Dendritic cell treated with granulocyte-macrophage colony-stimulating factor and Interleukin-4, amounts not matched to agents 40 ng/mL and 50 ng/mL, for 4 days (primary cell): ENCODE data around the gene ST3GAL3.
A peak's percentile ranks its signal among the peaks of the same experiment; 100 is the strongest.

Experiments
- H3K27ac Mint-ChIP-seq: one replicate; pipeline ENCODE4 v1.8.0; 2022; ENCODE audit warnings: mild to moderate bottlenecking, mixed read lengths
- H3K27me3 Mint-ChIP-seq: one replicate; pipeline ENCODE4 v1.8.0; 2022; ENCODE audit warnings: mild to moderate bottlenecking, mixed read lengths
- H3K36me3 Mint-ChIP-seq: one replicate; pipeline ENCODE4 v1.8.0; 2022; ENCODE audit warnings: low read depth, mixed read lengths
- H3K4me1 Mint-ChIP-seq: one replicate; pipeline ENCODE4 v1.8.0; 2022; ENCODE audit warnings: low read depth, mixed read lengths
- H3K4me3 Mint-ChIP-seq: one replicate; pipeline ENCODE4 v1.8.0; 2022; ENCODE audit warnings: mild to moderate bottlenecking, moderate library complexity, mixed read lengths
- H3K9me3 Mint-ChIP-seq: one replicate; pipeline ENCODE4 v1.8.0; 2022; ENCODE audit warnings: mixed read lengths
- intact Hi-C: fragments of 100-400 bp; cut with micrococcal nuclease; formaldehyde crosslinking; loops from one replicate; pipeline ENCODE4 v1.15.0; 2022

The ST3GAL3 gene

GRCh38 chr1:43687301-43688108, 19.8 kb upstream of the ST3GAL3 start:
- no peak overlapping the region for H3K4me3 Mint-ChIP-seq
- peaks cover 8% of the 10 kb centered on the region for H3K4me1 Mint-ChIP-seq
- no peaks in the 10 kb centered on the region for H3K9me3 Mint-ChIP-seq
- peaks cover 2% of the 10 kb centered on the region for H3K36me3 Mint-ChIP-seq
- intact Hi-C loops = no loop called here
- no peaks in the 10 kb centered on the region for H3K27me3 Mint-ChIP-seq
- no peak overlapping the region for H3K27ac Mint-ChIP-seq

- Mint-ChIP-seq H3K36me3 (no peaks in the 10 kb centered on the region), H3K9me3 (no peaks in the 10 kb centered on the region), H3K4me1 (peaks cover 8% of the 10 kb centered on the region), H3K4me3 (no peak overlapping the region), H3K27me3 (no peaks in the 10 kb centered on the region), H3K27ac (peak overlapping the region; percentile 48)
- intact Hi-C loops = no loop called here
Observed at GRCh38 chr1:43688109-43688387, 19.3 kb upstream of the ST3GAL3 start.

GRCh38 chr1:43688594-43689000, 18.7 kb upstream of the ST3GAL3 start:
- H3K27ac Mint-ChIP-seq = peak overlapping the region; percentile 48
- intact Hi-C loops = no loop called here

GRCh38 chr1:43689289-43689688, 18.0 kb upstream of the ST3GAL3 start:
- H3K9me3 Mint-ChIP-seq = no peaks in the 10 kb centered on the region
- H3K27me3 Mint-ChIP-seq = no peaks in the 10 kb centered on the region
- H3K4me3 Mint-ChIP-seq = no peak overlapping the region
- H3K27ac Mint-ChIP-seq = no peak overlapping the region
- H3K4me1 Mint-ChIP-seq = peaks cover 8% of the 10 kb centered on the region
- intact Hi-C loops = no loop called here
- H3K36me3 Mint-ChIP-seq = no peaks in the 10 kb centered on the region

More at GRCh38 chr1:43688594-43689000, 18.7 kb upstream of the ST3GAL3 start:
- H3K27me3 Mint-ChIP-seq = no peaks in the 10 kb centered on the region
- no peak overlapping the region for H3K4me3 Mint-ChIP-seq
- H3K9me3 Mint-ChIP-seq = no peaks in the 10 kb centered on the region
- H3K4me1 Mint-ChIP-seq = peaks cover 8% of the 10 kb centered on the region
- H3K36me3 Mint-ChIP-seq = no peaks in the 10 kb centered on the region

GRCh38 chr1:43691871-43692815, 15.2 kb upstream of the ST3GAL3 start:
- H3K27ac Mint-ChIP-seq = no peak overlapping the region
- intact Hi-C loops = no loop called here

GRCh38 chr1:43693371-43693770, 14.0 kb upstream of the ST3GAL3 start:
- H3K4me3 Mint-ChIP-seq = no peak overlapping the region
- peaks cover 5% of the 10 kb centered on the region for H3K4me1 Mint-ChIP-seq
- intact Hi-C loops = no loop called here
- H3K36me3 Mint-ChIP-seq = peaks cover 2% of the 10 kb centered on the region
- H3K27ac Mint-ChIP-seq = no peak overlapping the region
- H3K9me3 Mint-ChIP-seq = no peaks in the 10 kb centered on the region
- no peaks in the 10 kb centered on the region for H3K27me3 Mint-ChIP-seq

More at GRCh38 chr1:43691871-43692815, 15.2 kb upstream of the ST3GAL3 start:
- H3K9me3 Mint-ChIP-seq = no peaks in the 10 kb centered on the region
- H3K27me3 Mint-ChIP-seq = no peaks in the 10 kb centered on the region
- no peak overlapping the region for H3K4me3 Mint-ChIP-seq
- H3K4me1 Mint-ChIP-seq = peaks cover 8% of the 10 kb centered on the region
- no peaks in the 10 kb centered on the region for H3K36me3 Mint-ChIP-seq

- H3K4me1 Mint-ChIP-seq = peaks cover 3% of the 10 kb centered on the region
- H3K27me3 Mint-ChIP-seq = no peaks in the 10 kb centered on the region
- H3K27ac Mint-ChIP-seq = no peak overlapping the region
- intact Hi-C loops = no loop called here
- no peaks in the 10 kb centered on the region for H3K9me3 Mint-ChIP-seq
- peaks cover 61% of the 10 kb centered on the region for H3K36me3 Mint-ChIP-seq
- H3K4me3 Mint-ChIP-seq = no peak overlapping the region
Observed at GRCh38 chr1:43699281-43699680, 8.1 kb upstream of the ST3GAL3 start.

GRCh38 chr1:43703836-43704235, 3.5 kb upstream of the ST3GAL3 start:
- no peaks in the 10 kb centered on the region for H3K9me3 Mint-ChIP-seq
- intact Hi-C loops = no loop called here
- H3K27me3 Mint-ChIP-seq = no peaks in the 10 kb centered on the region
- H3K4me3 Mint-ChIP-seq = no peak overlapping the region
- no peak overlapping the region for H3K27ac Mint-ChIP-seq
- H3K36me3 Mint-ChIP-seq = peaks cover 69% of the 10 kb centered on the region
- peaks cover 37% of the 10 kb centered on the region for H3K4me1 Mint-ChIP-seq

GRCh38 chr1:43704838-43705237, 2.5 kb upstream of the ST3GAL3 start:
- H3K9me3 Mint-ChIP-seq = no peaks in the 10 kb centered on the region
- H3K36me3 Mint-ChIP-seq = peaks cover 63% of the 10 kb centered on the region
- peaks cover 42% of the 10 kb centered on the region for H3K4me1 Mint-ChIP-seq
- intact Hi-C loops = no loop called here
- peak overlapping the region; percentile 14 for H3K27ac Mint-ChIP-seq
- H3K4me3 Mint-ChIP-seq = no peak overlapping the region
- H3K27me3 Mint-ChIP-seq = no peaks in the 10 kb centered on the region

GRCh38 chr1:43705334-43705733, 2.0 kb upstream of the ST3GAL3 start:
- H3K4me1 Mint-ChIP-seq = peaks cover 47% of the 10 kb centered on the region
- H3K27me3 Mint-ChIP-seq = no peaks in the 10 kb centered on the region
- H3K4me3 Mint-ChIP-seq = no peak overlapping the region
- no peaks in the 10 kb centered on the region for H3K9me3 Mint-ChIP-seq
- peaks cover 63% of the 10 kb centered on the region for H3K36me3 Mint-ChIP-seq
- intact Hi-C loops = no loop called here
- H3K27ac Mint-ChIP-seq = peak overlapping the region; percentile 14

GRCh38 chr1:43705982-43706597, 1.2 kb upstream of the ST3GAL3 start:
- H3K9me3 Mint-ChIP-seq = no peaks in the 10 kb centered on the region
- H3K27me3 Mint-ChIP-seq = no peaks in the 10 kb centered on the region
- peak overlapping the region; percentile 94 for H3K4me3 Mint-ChIP-seq
- peaks cover 54% of the 10 kb centered on the region for H3K4me1 Mint-ChIP-seq
- peaks cover 58% of the 10 kb centered on the region for H3K36me3 Mint-ChIP-seq
- peak overlapping the region; percentile 81 for H3K27ac Mint-ChIP-seq
- intact Hi-C loops = loop anchor here (2.0 kb wide), 1 partner anchor 55 kb away; the partner anchor contains the start of gene KDM4A

GRCh38 chr1:43706598-43707189, 642 bp upstream of the ST3GAL3 start:
- Mint-ChIP-seq H3K27me3 (no peaks in the 10 kb centered on the region), H3K27ac (peak overlapping the region; percentile 81), H3K9me3 (no peaks in the 10 kb centered on the region), H3K4me3 (peak overlapping the region; percentile 94), H3K36me3 (peaks cover 52% of the 10 kb centered on the region), H3K4me1 (peaks cover 59% of the 10 kb centered on the region)
- intact Hi-C loops = loop anchor here (2.0 kb wide), 1 partner anchor 56 kb away; the partner anchor contains the start of gene KDM4A

GRCh38 chr1:43708002-43708410, 670 bp downstream of the ST3GAL3 start:
- intact Hi-C loops = no loop called here
- Mint-ChIP-seq H3K27ac (peak overlapping the region; percentile 81), H3K36me3 (peaks cover 39% of the 10 kb centered on the region), H3K27me3 (no peaks in the 10 kb centered on the region), H3K4me3 (peak overlapping the region; percentile 94), H3K4me1 (peaks cover 59% of the 10 kb centered on the region), H3K9me3 (no peaks in the 10 kb centered on the region)
